ENCODE data around the gene MYBPC2. TPM values are rescaled to one million over a fixed set of nuclear protein-coding genes. Genes with fewer than 3 reads are reported as not detected.

Gene MYBPC2
- total RNA-seq, 120 experiments from 2014 or later: 0.11 to 3.3 (median 0.65) TPM; not detected in 25

Other genes with a start within 250 kb of the MYBPC2 start
- 10 to 100 TPM; 23.9 to 74.2 (median 42.8) TPM for gene MYH14, start 229.3 kb upstream of the MYBPC2 start, total RNA-seq
- 10 to 100 TPM; 15.1 to 99.8 (median 56.4) TPM for gene KCNC3, start 103.5 kb upstream of the MYBPC2 start, total RNA-seq
- gene NAPSA, start 67.3 kb upstream of the MYBPC2 start, total RNA-seq: 1 to 10 TPM in 101 of 120 experiments, under 1 TPM in 19; 0.28 to 5.4 (median 1.8) TPM
- gene NR1H2, start 56.4 kb upstream of the MYBPC2 start, total RNA-seq: 10 to 100 TPM; 47.4 to 83.8 (median 64.3) TPM
- gene POLD1, start 48.5 kb upstream of the MYBPC2 start, total RNA-seq: 10 to 100 TPM in 85 of 120 experiments, 1 to 10 TPM in 35; 4.5 to 21.9 (median 12.2) TPM
- 1 to 10 TPM in 1 of 120 experiments, under 1 TPM in 28, not detected in 91; 0.07 to 1.1 (median 0.35) TPM for gene SPIB, start 14.0 kb upstream of the MYBPC2 start, total RNA-seq
- gene EMC10, start 43.6 kb downstream of the MYBPC2 start, total RNA-seq: 100 to 1,000 TPM in 14 of 120 experiments, 10 to 100 TPM in 106; 54.6 to 147 (median 79.1) TPM
- gene GARIN5A, start 44.0 kb downstream of the MYBPC2 start, total RNA-seq: 10 to 100 TPM in 28 of 120 experiments, 1 to 10 TPM in 92; 3.2 to 14.9 (median 8.0) TPM
- 10 to 100 TPM; 24.9 to 75.5 (median 41.2) TPM for gene JOSD2, start 78.3 kb downstream of the MYBPC2 start, total RNA-seq
- 10 to 100 TPM; 16.5 to 62.5 (median 34.2) TPM for gene ASPDH, start 81.0 kb downstream of the MYBPC2 start, total RNA-seq
- 100 to 1,000 TPM; 126 to 330 (median 166) TPM for gene LRRC4B, start 135.5 kb downstream of the MYBPC2 start, total RNA-seq
- gene SYT3, start 207.0 kb downstream of the MYBPC2 start, total RNA-seq: 10 to 100 TPM; 10.7 to 56.7 (median 35.9) TPM
- 10 to 100 TPM in 8 of 120 experiments, 1 to 10 TPM in 111, not detected in 1; 1.9 to 17.7 (median 5.7) TPM for gene C19orf81, start 216.6 kb downstream of the MYBPC2 start, total RNA-seq